ENCODE measurements around the gene AP3B2.
A peak's percentile ranks its signal among the peaks of the same experiment; 100 is the strongest.

AP3B2 gene

GRCh38 chr15:82679626-82680199, 30.0 kb downstream of the AP3B2 start:
- peak overlapping the region; percentile 87 for H3K9ac ChIP-seq (ENCODE audit: low read depth, low read length)

GRCh38 chr15:82677720-82678323, 31.9 kb downstream of the AP3B2 start:
- H3K4me1 ChIP-seq (ENCODE audit: insufficient read depth, low read length) = 0 out of 2 replicates have a peak, but pooled peaks cover 5% of the 10 kb centered on the region
- H3K9ac ChIP-seq (ENCODE audit: low read depth, low read length) = no peak overlapping the region
- no peaks in the 10 kb centered on the region for H3K36me3 ChIP-seq (ENCODE audit: insufficient read depth, low read length)
- no peaks in the 10 kb centered on the region for H3K9me3 ChIP-seq (ENCODE audit: control insufficient read depth, insufficient read depth, low read length)

More at GRCh38 chr15:82679626-82680199, 30.0 kb downstream of the AP3B2 start:
- 0 out of 2 replicates have a peak, but pooled peaks cover 5% of the 10 kb centered on the region for H3K4me1 ChIP-seq (ENCODE audit: insufficient read depth, low read length)
- H3K36me3 ChIP-seq (ENCODE audit: insufficient read depth, low read length) = no peaks in the 10 kb centered on the region
- H3K9me3 ChIP-seq (ENCODE audit: control insufficient read depth, insufficient read depth, low read length) = no peaks in the 10 kb centered on the region

GRCh38 chr15:82674873-82675272, 34.8 kb downstream of the AP3B2 start:
- H3K36me3 ChIP-seq (ENCODE audit: insufficient read depth, low read length) = no peaks in the 10 kb centered on the region
- no peaks in the 10 kb centered on the region for H3K4me1 ChIP-seq (ENCODE audit: insufficient read depth, low read length)
- no peak overlapping the region for H3K9ac ChIP-seq (ENCODE audit: low read depth, low read length)
- no peaks in the 10 kb centered on the region for H3K9me3 ChIP-seq (ENCODE audit: control insufficient read depth, insufficient read depth, low read length)

GRCh38 chr15:82670699-82671098, 39.0 kb downstream of the AP3B2 start:
- H3K36me3 ChIP-seq (ENCODE audit: insufficient read depth, low read length) = no peaks in the 10 kb centered on the region
- no peaks in the 10 kb centered on the region for H3K9me3 ChIP-seq (ENCODE audit: control insufficient read depth, insufficient read depth, low read length)
- H3K4me1 ChIP-seq (ENCODE audit: insufficient read depth, low read length) = no peaks in the 10 kb centered on the region
- no peak overlapping the region for H3K9ac ChIP-seq (ENCODE audit: low read depth, low read length)

- H3K9me3 ChIP-seq (ENCODE audit: control insufficient read depth, insufficient read depth, low read length) = no peaks in the 10 kb centered on the region
These were observed 43.1 kb downstream of the AP3B2 start for GRCh38 chr15:82666606-82667005.

GRCh38 chr15:82664021-82664420, 45.7 kb downstream of the AP3B2 start:
- no peak overlapping the region for H3K9ac ChIP-seq (ENCODE audit: low read depth, low read length)
- no peaks in the 10 kb centered on the region for H3K36me3 ChIP-seq (ENCODE audit: insufficient read depth, low read length)
- H3K9me3 ChIP-seq (ENCODE audit: control insufficient read depth, insufficient read depth, low read length) = no peaks in the 10 kb centered on the region
- no peaks in the 10 kb centered on the region for H3K4me1 ChIP-seq (ENCODE audit: insufficient read depth, low read length)

More at GRCh38 chr15:82666606-82667005, 43.1 kb downstream of the AP3B2 start:
- Histone ChIP-seq H3K4me1 (ENCODE audit: insufficient read depth, low read length) (no peaks in the 10 kb centered on the region), H3K36me3 (ENCODE audit: insufficient read depth, low read length) (no peaks in the 10 kb centered on the region), H3K9ac (ENCODE audit: low read depth, low read length) (no peak overlapping the region)

GRCh38 chr15:82663186-82663600, 46.5 kb downstream of the AP3B2 start:
- Histone ChIP-seq H3K4me1 (ENCODE audit: insufficient read depth, low read length) (no peaks in the 10 kb centered on the region), H3K9me3 (ENCODE audit: control insufficient read depth, insufficient read depth, low read length) (no peaks in the 10 kb centered on the region), H3K36me3 (ENCODE audit: insufficient read depth, low read length) (no peaks in the 10 kb centered on the region), H3K9ac (ENCODE audit: low read depth, low read length) (no peak overlapping the region)

- Histone ChIP-seq H3K9me3 (ENCODE audit: control insufficient read depth, insufficient read depth, low read length) (no peaks in the 10 kb centered on the region), H3K4me1 (ENCODE audit: insufficient read depth, low read length) (no peaks in the 10 kb centered on the region), H3K36me3 (ENCODE audit: insufficient read depth, low read length) (no peaks in the 10 kb centered on the region), H3K9ac (ENCODE audit: low read depth, low read length) (no peak overlapping the region)
These were observed 47.0 kb downstream of the AP3B2 start for GRCh38 chr15:82662641-82663040.

- Histone ChIP-seq H3K4me1 (ENCODE audit: insufficient read depth, low read length) (no peaks in the 10 kb centered on the region), H3K36me3 (ENCODE audit: insufficient read depth, low read length) (no peaks in the 10 kb centered on the region), H3K9ac (ENCODE audit: low read depth, low read length) (no peak overlapping the region), H3K9me3 (ENCODE audit: control insufficient read depth, insufficient read depth, low read length) (no peaks in the 10 kb centered on the region; the same call in 1 of the 2 replicates)
These were observed 49.3 kb downstream of the AP3B2 start for GRCh38 chr15:82660378-82660777.

GRCh38 chr15:82656641-82657266, 52.9 kb downstream of the AP3B2 start:
- no peaks in the 10 kb centered on the region for H3K4me1 ChIP-seq (ENCODE audit: insufficient read depth, low read length)
- H3K9ac ChIP-seq (ENCODE audit: low read depth, low read length) = no peak overlapping the region
- no peaks in the 10 kb centered on the region for H3K36me3 ChIP-seq (ENCODE audit: insufficient read depth, low read length)
- H3K9me3 ChIP-seq (ENCODE audit: control insufficient read depth, insufficient read depth, low read length) = no peaks in the 10 kb centered on the region; the same call in 1 of the 2 replicates

GRCh38 chr15:82655606-82656005, 54.1 kb downstream of the AP3B2 start:
- no peaks in the 10 kb centered on the region for H3K36me3 ChIP-seq (ENCODE audit: insufficient read depth, low read length)
- H3K4me1 ChIP-seq (ENCODE audit: insufficient read depth, low read length) = no peaks in the 10 kb centered on the region
- H3K9me3 ChIP-seq (ENCODE audit: control insufficient read depth, insufficient read depth, low read length) = no peaks in the 10 kb centered on the region; the same call in 1 of the 2 replicates
- no peak overlapping the region for H3K9ac ChIP-seq (ENCODE audit: low read depth, low read length)

GRCh38 chr15:82653483-82654168, 56.0 kb downstream of the AP3B2 start:
- Histone ChIP-seq H3K36me3 (ENCODE audit: insufficient read depth, low read length) (no peaks in the 10 kb centered on the region), H3K9me3 (ENCODE audit: control insufficient read depth, insufficient read depth, low read length) (no peaks in the 10 kb centered on the region; the same call in 1 of the 2 replicates), H3K9ac (ENCODE audit: low read depth, low read length) (no peak overlapping the region), H3K4me1 (ENCODE audit: insufficient read depth, low read length) (no peaks in the 10 kb centered on the region)

GRCh38 chr15:82651708-82652107, 58.0 kb downstream of the AP3B2 start:
- Histone ChIP-seq H3K4me1 (ENCODE audit: insufficient read depth, low read length) (no peaks in the 10 kb centered on the region), H3K9me3 (ENCODE audit: control insufficient read depth, insufficient read depth, low read length) (no peaks in the 10 kb centered on the region), H3K36me3 (ENCODE audit: insufficient read depth, low read length) (no peaks in the 10 kb centered on the region), H3K9ac (ENCODE audit: low read depth, low read length) (no peak overlapping the region)

GRCh38 chr15:82650046-82650670, 59.5 kb downstream of the AP3B2 start:
- no peaks in the 10 kb centered on the region for H3K9me3 ChIP-seq (ENCODE audit: control insufficient read depth, insufficient read depth, low read length)

More at GRCh38 chr15:82650046-82650670, 59.5 kb downstream of the AP3B2 start:
- no peak overlapping the region for H3K9ac ChIP-seq (ENCODE audit: low read depth, low read length)
- H3K4me1 ChIP-seq (ENCODE audit: insufficient read depth, low read length) = no peaks in the 10 kb centered on the region
- no peaks in the 10 kb centered on the region for H3K36me3 ChIP-seq (ENCODE audit: insufficient read depth, low read length)
